PC-3 (cell line): ENCODE data around the gene LACTBL1. TPM values are rescaled to one million over a fixed set of nuclear protein-coding genes. Genes with fewer than 3 reads are reported as not detected.

ENCODE experiments used
- ATAC-seq: fragments of 200-7000 bp; cut with Tn5 transposase; 2 replicates; pipeline ENCODE4 v1.9.1; 2020; ENCODE audit warnings: mild to moderate bottlenecking, moderate library complexity
- BruUV-seq: library from RNA; stranded (reverse); fragments of 400-500 nt; replicated peaks from 2 replicates; lab custom pipeline; 2021; lab: Mats Ljungman, UMichigan
- CTCF ChIA-PET: fragments of 300-600 bp; sonication (Branson Sonifier 250); formaldehyde crosslinking; loops from one replicate; lab custom pipeline; 2022; ENCODE audit warnings: antibody characterized with exemption; lab: Charles Lee
- POLR2A ChIA-PET: fragments of 300-600 bp; sonication (Branson Sonifier 250); formaldehyde crosslinking; loops from one replicate; lab custom pipeline; 2022; ENCODE audit warnings: antibody characterized with exemption; ENCODE audit not compliant: unreplicated experiment; lab: Charles Lee
- DNase-seq: peaks from one replicate; pipeline ENCODE4 v3.0.0-alpha.2; 2015
- H2AFZ ChIP-seq: fragments of 300-600 bp; sonication (generic); 2 replicates; pipeline ENCODE4 v1.6.0; 2016; ENCODE audit warnings: antibody characterized with exemption, low read length
- H3F3A ChIP-seq: fragments of 300-600 bp; sonication (generic); one replicate; pipeline ENCODE4 v1.6.0; 2017; ENCODE audit warnings: antibody characterized with exemption, low read length, control low read depth, mild to moderate bottlenecking; ENCODE audit not compliant: unreplicated experiment
- H3K27ac ChIP-seq: fragments of 300-600 bp; sonication (generic); 2 replicates; pipeline ENCODE4 v1.5.1; 2016; ENCODE audit warnings: mild to moderate bottlenecking, low read length
- H3K27me3 ChIP-seq: fragments of 300-600 bp; sonication (generic); 2 replicates; pipeline ENCODE4 v1.6.1; 2016; ENCODE audit warnings: low read length, mixed read lengths
- H3K36me3 ChIP-seq: fragments of 300-600 bp; sonication (generic); 2 replicates; pipeline ENCODE4 v1.6.1; 2016; ENCODE audit warnings: low read depth, mixed run types, low read length, mixed read lengths
- H3K4me1 ChIP-seq: fragments of 300-600 bp; sonication (generic); 2 replicates; pipeline ENCODE4 v1.5.1; 2016; ENCODE audit warnings: low read length; ENCODE audit not compliant: insufficient read depth
- H3K4me2 ChIP-seq: fragments of 300-600 bp; sonication (generic); 2 replicates; pipeline ENCODE4 v1.6.0; 2016; ENCODE audit warnings: low read length
- H3K4me3 ChIP-seq: fragments of 300-600 bp; sonication (generic); 2 replicates; pipeline ENCODE4 v1.5.1; 2016; ENCODE audit warnings: mild to moderate bottlenecking, low read length, mixed read lengths
- H3K79me2 ChIP-seq: fragments of 300-600 bp; sonication (generic); 2 replicates; pipeline ENCODE4 v1.6.1; 2017; ENCODE audit warnings: low read length, mixed read lengths
- H3K9ac ChIP-seq: fragments of 300-600 bp; sonication (generic); 2 replicates; pipeline ENCODE4 v1.6.0; 2016; ENCODE audit warnings: mild to moderate bottlenecking, low read length
- H3K9me2 ChIP-seq: fragments of 300-600 bp; sonication (generic); replicated peaks from 2 replicates; pipeline ENCODE4 v1.6.1; 2016; ENCODE audit warnings: mixed run types, low read length, mixed read lengths
- H3K9me3 ChIP-seq: fragments of 300-600 bp; sonication (generic); 2 replicates; pipeline ENCODE4 v1.6.1; 2016; ENCODE audit warnings: low read length, mixed read lengths
- H4K20me1 ChIP-seq: fragments of 300-600 bp; sonication (generic); 2 replicates; pipeline ENCODE4 v1.6.1; 2016; ENCODE audit warnings: low read length, mixed read lengths
- CTCF ChIP-seq: fragments of 300-600 bp; sonication (generic); conservative IDR thresholded peaks from 2 replicates; pipeline ENCODE4 v1.5.1; 2017; ENCODE audit warnings: antibody characterized with exemption, low read depth, mild to moderate bottlenecking, low read length
- EZH2 ChIP-seq: fragments of 300-600 bp; sonication (generic); IDR thresholded peaks from one replicate; pipeline ENCODE4 v1.6.1; 2017; ENCODE audit warnings: antibody characterized with exemption, mild to moderate bottlenecking, low read length; ENCODE audit not compliant: unreplicated experiment
- EZH2phosphoT487 ChIP-seq: fragments of 300-600 bp; sonication (generic); IDR thresholded peaks from 2 replicates; pipeline ENCODE4 v1.6.1; 2018; ENCODE audit warnings: mild to moderate bottlenecking, antibody characterized with exemption, low read length, borderline replicate concordance
- intact Hi-C: fragments of 100-400 bp; cut with micrococcal nuclease; formaldehyde crosslinking; loops from 2 replicates; pipeline ENCODE4 v1.9.0; 2023
- total RNA-seq: library from RNA; depleted of rRNA; stranded (reverse); fragments of >200 nt; gene quantifications from 2 replicates; pipeline ENCODE4 v1.2.3, GENCODE V29; 2014

LACTBL1 gene
- total RNA-seq, 1 experiment from 2014 or later, result not detected

- Histone ChIP-seq H3K79me2 (no peaks in the 10 kb centered on the region), H3K9ac (no peak overlapping the region), H2AFZ (no peak overlapping the region), H3K9me3 (no peaks in the 10 kb centered on the region), H4K20me1 (no peaks in the 10 kb centered on the region), H3K9me2 (no peaks in the 10 kb centered on the region), H3K4me2 (no peak overlapping the region), H3F3A (no peaks in the 10 kb centered on the region), H3K36me3 (no peaks in the 10 kb centered on the region), H3K27ac (no peak overlapping the region), H3K4me1 (no peaks in the 10 kb centered on the region), H3K4me3 (no peak overlapping the region), H3K27me3 (no peaks in the 10 kb centered on the region)
- no peak for TF ChIP-seq CTCF
- no peak for TF ChIP-seq EZH2
- TF ChIP-seq EZH2phosphoT487, result no peak
- intact Hi-C loops, result no loop called here
- DNase-seq (no peak), ATAC-seq (no peak)
- BruUV-seq, result no TSS peak
- POLR2A ChIA-PET, result interaction anchor here (0.6 kb wide), 1 partner anchor 513 kb away, joined by 4 read pairs; no protein-coding TSS in a partner anchor
- CTCF ChIA-PET, result no interaction called here
These were observed 28.2 kb downstream of the LACTBL1 start for GRCh38 chr1:22944346-22945055.

- no peak overlapping the region for H3K4me2 ChIP-seq
- H3K4me1 ChIP-seq, result no peaks in the 10 kb centered on the region
- H3K9me3 ChIP-seq, result no peaks in the 10 kb centered on the region
- ATAC-seq, result no peak
- H4K20me1 ChIP-seq, result no peaks in the 10 kb centered on the region
- no peaks in the 10 kb centered on the region for H3K36me3 ChIP-seq
- no peaks in the 10 kb centered on the region for H3F3A ChIP-seq
- no peak for DNase-seq
- BruUV-seq, result no TSS peak
- POLR2A ChIA-PET, result no interaction called here
- no peak overlapping the region for H3K4me3 ChIP-seq
- CTCF ChIA-PET, result no interaction called here
- no peak for TF ChIP-seq CTCF
- no peak for TF ChIP-seq EZH2
- TF ChIP-seq EZH2phosphoT487, result no peak
- no peak overlapping the region for H3K27ac ChIP-seq
- no peaks in the 10 kb centered on the region for H3K27me3 ChIP-seq
- no peaks in the 10 kb centered on the region for H3K9me2 ChIP-seq
- H3K9ac ChIP-seq, result no peak overlapping the region
- H3K79me2 ChIP-seq, result no peaks in the 10 kb centered on the region
- intact Hi-C loops, result no loop called here
- H2AFZ ChIP-seq, result no peak overlapping the region
These were observed 31.4 kb downstream of the LACTBL1 start for GRCh38 chr1:22941257-22941656.

- Histone ChIP-seq H3F3A (no peaks in the 10 kb centered on the region), H3K36me3 (no peaks in the 10 kb centered on the region), H3K27me3 (no peaks in the 10 kb centered on the region), H3K9ac (no peak overlapping the region), H3K4me3 (no peak overlapping the region), H4K20me1 (no peaks in the 10 kb centered on the region), H3K9me2 (no peaks in the 10 kb centered on the region), H3K27ac (no peak overlapping the region), H3K9me3 (no peaks in the 10 kb centered on the region), H3K4me1 (no peaks in the 10 kb centered on the region), H3K79me2 (no peaks in the 10 kb centered on the region), H3K4me2 (no peak overlapping the region), H2AFZ (no peak overlapping the region)
- no TSS peak for BruUV-seq
- intact Hi-C loops, result loop anchor here (10.0 kb wide), 1 partner anchor 512 kb away; no protein-coding TSS in a partner anchor
- ChIA-PET POLR2A (no interaction called here), CTCF (no interaction called here)
- no peak for DNase-seq
- no peak for ATAC-seq
- TF ChIP-seq CTCF, result no peak
- TF ChIP-seq EZH2, result no peak
- no peak for TF ChIP-seq EZH2phosphoT487
These were observed 36.0 kb downstream of the LACTBL1 start for GRCh38 chr1:22936681-22937080.
